MG63 (cell line): ENCODE data around the gene MAPRE3. TPM values are rescaled to one million over a fixed set of nuclear protein-coding genes. Genes with fewer than 3 reads are reported as not detected.

Experiments used
- total RNA-seq: library from RNA; depleted of rRNA; stranded (reverse); fragments of >200 nt; shearing (Covaris generic); gene quantifications from 2 replicates; pipeline ENCODE4 v1.2.3, GENCODE V29; 2014; ENCODE audit warnings: low replicate concordance; rRNA removed

Gene MAPRE3
- total RNA-seq, 1 experiment from 2014 or later: 7.9 TPM

Other genes with a start within 250 kb of the MAPRE3 start
- 18.9 and 31.0 TPM in 2 replicates for gene SLC35F6, start 206.4 kb upstream of the MAPRE3 start, total RNA-seq
- gene CENPA, start 184.6 kb upstream of the MAPRE3 start, total RNA-seq: 19.8 and 24.5 TPM in 2 replicates
- gene DPYSL5, start 122.5 kb upstream of the MAPRE3 start, total RNA-seq: not detected in 2 replicates
- 35.7 and 47.2 TPM in 2 replicates for gene TMEM214, start 62.3 kb downstream of the MAPRE3 start, total RNA-seq
- 19.0 and 26.0 TPM in 2 replicates for gene AGBL5, start 81.0 kb downstream of the MAPRE3 start, total RNA-seq
- 260 and 483 TPM in 2 replicates for gene OST4, start 101.0 kb downstream of the MAPRE3 start, total RNA-seq
- gene EMILIN1, start 108.0 kb downstream of the MAPRE3 start, total RNA-seq: 91.6 and 144 TPM in 2 replicates
- 1.8 and 5.0 TPM in 2 replicates for gene KHK, start 116.1 kb downstream of the MAPRE3 start, total RNA-seq
- gene CGREF1, start 148.5 kb downstream of the MAPRE3 start, total RNA-seq: 21.6 and 29.1 TPM in 2 replicates
- gene ABHD1, start 153.2 kb downstream of the MAPRE3 start, total RNA-seq: not detected in 2 replicates
- 60.5 and 84.3 TPM in 2 replicates for gene PREB, start 164.0 kb downstream of the MAPRE3 start, total RNA-seq
- gene PRR30, start 168.8 kb downstream of the MAPRE3 start, total RNA-seq: not detected in 2 replicates
- gene TCF23, start 178.4 kb downstream of the MAPRE3 start, total RNA-seq: not detected in 2 replicates
- 186 and 199 TPM in 2 replicates for gene ATRAID, start 241.4 kb downstream of the MAPRE3 start, total RNA-seq
- 6.2 and 15.1 TPM in 2 replicates for gene SLC5A6, start 241.6 kb downstream of the MAPRE3 start, total RNA-seq
- gene CAD, start 246.7 kb downstream of the MAPRE3 start, total RNA-seq: 18.7 and 38.9 TPM in 2 replicates